Measurements from ENCODE around the gene PSME2. TPM values are rescaled to one million over a fixed set of nuclear protein-coding genes. Genes with fewer than 3 reads are reported as not detected.

The PSME2 gene
- total and polyA plus RNA-seq, 9 of the 15 experiments (the other 6 are each of a cell fraction or from before 2014, with no cell fraction given) = 111 to 579 (median 159) TPM

- TF ChIP-seq KHSRP (IDR thresholded peaks at IDR 0.05) = no peak
- peak; percentile 79 for TF ChIP-seq USF2 (CRISPR knock-in tag; IDR thresholded peaks at IDR 0.05)
- TF ChIP-seq PPARD (CRISPR knock-in tag; IDR thresholded peaks at IDR 0.05) = no peak
- peak; percentile 74 for TF ChIP-seq POLR2A (conservative IDR thresholded peaks at IDR 0.05)
- no peak for TF ChIP-seq SRSF7 (optimal IDR thresholded peaks at IDR 0.05; ENCODE audit: low read depth, low read length)
- TF ChIP-seq TBP (optimal IDR thresholded peaks at IDR 0.05; ENCODE audit: low read depth, low read length) = peak; percentile 81
- TF ChIP-seq ERF (CRISPR knock-in tag; IDR thresholded peaks at IDR 0.05) = no peak
- peak in 1 of 2 experiments; percentile 98; a peak in 2 of 4 replicates for TF ChIP-seq MLLT1 (IDR thresholded peaks at IDR 0.05)
- peak; percentile 98 for TF ChIP-seq ZBTB5 (IDR thresholded peaks at IDR 0.05)
- no peak for TF ChIP-seq ZNF609 (CRISPR knock-in tag; IDR thresholded peaks at IDR 0.05; ENCODE audit: borderline replicate concordance)
- peak; percentile 84 for TF ChIP-seq VEZF1 (CRISPR knock-in tag; IDR thresholded peaks at IDR 0.05)
- no peak for TF ChIP-seq ARID2 (IDR thresholded peaks at IDR 0.05)
- TF ChIP-seq CBX3 (IDR thresholded peaks at IDR 0.05; ENCODE audit: borderline replicate concordance in 1 of 2, low read length in 2 of 2) = no peak
These were observed 5.1 kb downstream of the PSME2 start, which contains the start of gene EMC9 (continued) for GRCh38 chr14:24141097-24141880.

All from K562 (cell line).